HUDEP-2 (cell line): ENCODE measurements around the gene SPDEF.

Experiments
- DNase-seq, 76 experiments: peaks; one replicate each; lab custom pipeline; 2025; ENCODE audit not compliant: unreplicated experiment in 76 of 76; lab: John Stamatoyannopoulos, UW

Gene SPDEF

GRCh38 chr6:34490390-34491090, 65.6 kb downstream of the SPDEF start:
- no peak for DNase-seq

- no peak for DNase-seq
Observed at GRCh38 chr6:34489207-34489805, 66.8 kb downstream of the SPDEF start.
